Smooth muscle cell (in vitro differentiated cells): Measurements from ENCODE around the gene GRIN3A. TPM values are rescaled to one million over a fixed set of nuclear protein-coding genes. Genes with fewer than 3 reads are reported as not detected.

Source experiments
- DNase-seq: peaks from one replicate; lab custom pipeline; 2025; ENCODE audit not compliant: unreplicated experiment; lab: John Stamatoyannopoulos, UW
- H2AFZ ChIP-seq: fragments of 200-600 bp; sonication (generic); 2 replicates; pipeline ENCODE4 v1.6.0; 2016; ENCODE audit warnings: antibody characterized with exemption, low read depth, mild to moderate bottlenecking
- H3F3A ChIP-seq: fragments of 200-600 bp; sonication (generic); 2 replicates; pipeline ENCODE4 v1.6.0; 2017; ENCODE audit warnings: antibody characterized with exemption, low read depth
- H3K27ac ChIP-seq: fragments of 200-600 bp; sonication (generic); 2 replicates; pipeline ENCODE4 v1.5.1; 2016; ENCODE audit warnings: low read depth, mild to moderate bottlenecking
- H3K27me3 ChIP-seq: fragments of 200-600 bp; sonication (generic); 2 replicates; pipeline ENCODE4 v1.6.1; 2016; ENCODE audit warnings: low read depth, mild to moderate bottlenecking
- H3K36me3 ChIP-seq: fragments of 200-600 bp; sonication (generic); 2 replicates; pipeline ENCODE4 v1.5.1; 2016; ENCODE audit warnings: low read depth
- H3K4me1 ChIP-seq: fragments of 200-600 bp; sonication (generic); 2 replicates; pipeline ENCODE4 v1.5.1; 2016; ENCODE audit warnings: low read depth
- H3K4me2 ChIP-seq: fragments of 200-600 bp; sonication (generic); 2 replicates; pipeline ENCODE4 v1.6.0; 2016; ENCODE audit warnings: mild to moderate bottlenecking
- H3K4me3 ChIP-seq: fragments of 200-600 bp; sonication (generic); 2 replicates; pipeline ENCODE4 v1.5.1; 2016; ENCODE audit warnings: mild to moderate bottlenecking
- H3K79me2 ChIP-seq: fragments of 200-600 bp; sonication (generic); 2 replicates; pipeline ENCODE4 v1.6.0; 2016; ENCODE audit warnings: low read depth, mild to moderate bottlenecking
- H3K9ac ChIP-seq: fragments of 200-600 bp; sonication (generic); 2 replicates; pipeline ENCODE4 v1.6.0; 2016; ENCODE audit warnings: low read depth
- H3K9me3 ChIP-seq: fragments of 200-600 bp; sonication (generic); replicated peaks from 2 replicates; pipeline ENCODE4 v1.5.1; 2016; ENCODE audit warnings: low read depth
- H4K20me1 ChIP-seq: fragments of 200-600 bp; sonication (generic); 2 replicates; pipeline ENCODE4 v1.6.0; 2016; ENCODE audit warnings: low read depth
- CTCF ChIP-seq: fragments of 200-600 bp; sonication (generic); IDR thresholded peaks from 2 replicates; pipeline ENCODE4 v1.5.1; 2017; ENCODE audit warnings: borderline replicate concordance, mild to moderate bottlenecking, antibody characterized with exemption; ENCODE audit not compliant: insufficient read depth, poor library complexity, severe bottlenecking
- WGBS: methylation state at CpG from one replicate; pipeline ENCODE4 v1.1.7; 2016; ENCODE audit warnings: low lambda C conversion rate; 5-methylcytosine and 5-hydroxymethylcytosine counted together
- polyA plus RNA-seq: library from polyadenylated mRNA; unstranded; fragments of >200 nt; fragmentation: Nextera tagmentation; extraction: Ambion mirVana; gene quantifications from 2 replicates; pipeline ENCODE4 v1.2.1, GENCODE V29; 2016
- total RNA-seq: library from RNA; depleted of rRNA; stranded (reverse); fragments of >200 nt; gene quantifications from 2 replicates; pipeline ENCODE4 v1.2.3, GENCODE V29; 2014

The GRIN3A gene
- total and polyA plus RNA-seq, 2 experiments from 2014 or later: 0.07 TPM; not detected in 1

- H3F3A ChIP-seq: no peaks in the 10 kb centered on the region
- H3K36me3 ChIP-seq: no peaks in the 10 kb centered on the region
- H2AFZ ChIP-seq: no peak overlapping the region
- no peak overlapping the region for H3K4me3 ChIP-seq
- no peak for DNase-seq
- H3K4me1 ChIP-seq: no peaks in the 10 kb centered on the region
- H3K27me3 ChIP-seq: no peaks in the 10 kb centered on the region
- no peak for TF ChIP-seq CTCF
- 87% methylated on average over 2 of the region's 2 CpGs for WGBS
- H3K27ac ChIP-seq: no peak overlapping the region
- no peak overlapping the region for H3K9ac ChIP-seq
- H3K79me2 ChIP-seq: no peaks in the 10 kb centered on the region
- no peak overlapping the region for H3K4me2 ChIP-seq
- no peaks in the 10 kb centered on the region for H3K9me3 ChIP-seq
- H4K20me1 ChIP-seq: no peaks in the 10 kb centered on the region
Observed at GRCh38 chr9:101664453-101664852, 74.0 kb downstream of the GRIN3A start.

GRCh38 chr9:101652601-101653175, 85.8 kb downstream of the GRIN3A start:
- 74% methylated on average over 2 of the region's 2 CpGs for WGBS
- Histone ChIP-seq H3K4me3 (no peak overlapping the region), H2AFZ (no peak overlapping the region), H4K20me1 (no peaks in the 10 kb centered on the region), H3K9me3 (no peaks in the 10 kb centered on the region), H3K27ac (no peak overlapping the region), H3K36me3 (no peaks in the 10 kb centered on the region), H3K27me3 (peaks cover 5% of the 10 kb centered on the region), H3K4me2 (no peak overlapping the region), H3K4me1 (peaks cover 6% of the 10 kb centered on the region), H3F3A (no peaks in the 10 kb centered on the region), H3K9ac (no peak overlapping the region), H3K79me2 (no peaks in the 10 kb centered on the region)
- no peak for DNase-seq
- no peak for TF ChIP-seq CTCF

- no peak for TF ChIP-seq CTCF
- no peak overlapping the region for H3K9ac ChIP-seq
- H4K20me1 ChIP-seq: no peaks in the 10 kb centered on the region
- H3K36me3 ChIP-seq: no peaks in the 10 kb centered on the region
- H3K27me3 ChIP-seq: no peaks in the 10 kb centered on the region
- H3K4me3 ChIP-seq: no peak overlapping the region
- H3K9me3 ChIP-seq: no peaks in the 10 kb centered on the region
- no peak for DNase-seq
- no peaks in the 10 kb centered on the region for H3K79me2 ChIP-seq
- WGBS: 74% methylated on average over 1 of the region's 1 CpG
- no peak overlapping the region for H2AFZ ChIP-seq
- no peak overlapping the region for H3K4me2 ChIP-seq
- H3F3A ChIP-seq: no peaks in the 10 kb centered on the region
- H3K4me1 ChIP-seq: no peaks in the 10 kb centered on the region
- no peak overlapping the region for H3K27ac ChIP-seq
Observed at GRCh38 chr9:101650142-101650541, 88.3 kb downstream of the GRIN3A start.

GRCh38 chr9:101648493-101648892, 90.0 kb downstream of the GRIN3A start:
- Histone ChIP-seq H3K4me1 (no peaks in the 10 kb centered on the region), H3K9me3 (no peaks in the 10 kb centered on the region), H3K4me3 (no peak overlapping the region), H3K27ac (no peak overlapping the region), H4K20me1 (no peaks in the 10 kb centered on the region), H2AFZ (no peak overlapping the region), H3K36me3 (no peaks in the 10 kb centered on the region), H3F3A (no peaks in the 10 kb centered on the region), H3K79me2 (no peaks in the 10 kb centered on the region), H3K4me2 (no peak overlapping the region), H3K27me3 (no peaks in the 10 kb centered on the region), H3K9ac (no peak overlapping the region)
- 84% methylated on average over 1 of the region's 1 CpG for WGBS
- no peak for DNase-seq
- TF ChIP-seq CTCF: no peak
